HCT116 (cell line): ENCODE results near the gene FOXP2. TPM values are rescaled to one million over a fixed set of nuclear protein-coding genes. Genes with fewer than 3 reads are reported as not detected.

Experiments
- ATAC-seq: fragments of 200-7000 bp; cut with Tn5 transposase; 2 replicates; pipeline ENCODE4 v1.9.1; 2020; ENCODE audit warnings: mild to moderate bottlenecking, moderate library complexity
- BruUV-seq: library from RNA; stranded (reverse); fragments of 400-500 nt; replicated peaks from 2 replicates; lab custom pipeline; 2021; lab: Mats Ljungman, UMichigan
- CTCF ChIA-PET: fragments of 300-600 bp; sonication (Branson Sonifier 250); formaldehyde crosslinking; loops from one replicate; lab custom pipeline; 2021; ENCODE audit warnings: antibody characterized with exemption; lab: Charles Lee
- POLR2A ChIA-PET: fragments of 300-600, 350-600 bp; sonication (Branson Sonifier 250); formaldehyde crosslinking; loops from one replicate; lab custom pipeline; 2021; ENCODE audit warnings: antibody characterized with exemption; lab: Charles Lee
- RAD21 ChIA-PET, 2 experiments: fragments of 300-600 bp; sonication (Branson Sonifier 250); formaldehyde crosslinking; loops; one replicate each; lab custom pipeline; 2023; ENCODE audit warnings: low total read pairs in 2 of 2; ENCODE audit not compliant: uncharacterized antibody in 2 of 2, unreplicated experiment in 2 of 2, low non-redundant PET in 1 of 2; lab: Charles Lee
- DNase-seq: peaks from one replicate; pipeline ENCODE4 v3.0.0-alpha.2; 2010; ENCODE audit warnings: low read depth, low spot score
- H2AFZ ChIP-seq: fragments of 200-600 bp; shearing (Covaris generic), sonication (generic); 2 replicates; pipeline ENCODE4 v1.6.1; 2017; ENCODE audit warnings: low read depth, mixed run types, mixed read lengths, antibody characterized with exemption, low read length; ENCODE audit not compliant: poor library complexity, severe bottlenecking
- H3K27ac ChIP-seq: 2 replicates; pipeline ENCODE4 v1.5.1; 2012; ENCODE audit warnings: low read depth, low read length
- H3K27me3 ChIP-seq: fragments of 200-600 bp; sonication (generic); 2 replicates; pipeline ENCODE4 v1.6.1; 2016; ENCODE audit warnings: mixed run types, low read length, mixed read lengths; ENCODE audit not compliant: insufficient read depth
- H3K36me3 ChIP-seq, 2 experiments: fragments of 200-500 bp in 1 of 2; fragments of 200-600 bp in 1 of 2; sonication (Bioruptor generic) in 1 of 2; sonication (generic) in 1 of 2; 2 replicates each; pipeline versions ENCODE4 v1.5.1 to v1.6.1; 2014 to 2016; ENCODE audit warnings: low read length in 2 of 2, inconsistent platforms in 1 of 2, mixed read lengths in 1 of 2, mixed run types in 1 of 2; ENCODE audit not compliant: insufficient read depth in 2 of 2, control insufficient read depth in 1 of 2
- H3K4me1 ChIP-seq, 2 experiments: fragments of 200-600 bp in 1 of 2; sonication (generic) in 1 of 2; 2 replicates each; pipeline versions ENCODE4 v1.5.1 to v1.6.1; 2012 to 2017; ENCODE audit warnings: low read length in 2 of 2, inconsistent platforms in 1 of 2, mild to moderate bottlenecking in 1 of 2, mixed read lengths in 1 of 2, mixed run types in 1 of 2, moderate library complexity in 1 of 2; ENCODE audit not compliant: insufficient read depth in 2 of 2, control insufficient read depth in 1 of 2
- H3K4me2 ChIP-seq: fragments of 200-600 bp; sonication (generic); 2 replicates; pipeline ENCODE4 v1.6.1; 2017; ENCODE audit warnings: mixed run types, low read length, mixed read lengths
- H3K4me3 ChIP-seq, 2 experiments: fragments of 200-600 bp in 1 of 2; sonication (generic) in 1 of 2; replicated peaks in 1 of 2; 2 replicates each; pipeline ENCODE4 v1.5.1; 2011 to 2016; ENCODE audit warnings: low read length in 2 of 2, control low read depth in 1 of 2, low read depth in 1 of 2, mild to moderate bottlenecking in 1 of 2, mixed read lengths in 1 of 2, mixed run types in 1 of 2
- H3K79me2 ChIP-seq: fragments of 200-600 bp; sonication (generic); 2 replicates; pipeline ENCODE4 v1.6.1; 2017; ENCODE audit warnings: mild to moderate bottlenecking, mixed run types, low read length, moderate library complexity, mixed read lengths; ENCODE audit not compliant: insufficient read depth
- H3K9ac ChIP-seq: fragments of 200-600 bp; sonication (generic); 2 replicates; pipeline ENCODE4 v1.6.1; 2016; ENCODE audit warnings: low read length, mixed read lengths
- H3K9me2 ChIP-seq: fragments of 200-600 bp; sonication (generic), shearing (Covaris generic); 2 replicates; pipeline ENCODE4 v1.6.1; 2017; ENCODE audit warnings: mixed run types, mild to moderate bottlenecking, moderate library complexity; ENCODE audit not compliant: insufficient read depth
- H3K9me3 ChIP-seq, 2 experiments: fragments of 200-500 bp in 1 of 2; fragments of 200-600 bp in 1 of 2; sonication (Bioruptor generic) in 1 of 2; sonication (generic) in 1 of 2; 2 replicates each; pipeline ENCODE4 v1.6.1; 2014 to 2017; ENCODE audit warnings: low read length in 2 of 2, mixed read lengths in 2 of 2, inconsistent platforms in 1 of 2, low read depth in 1 of 2, mild to moderate bottlenecking in 1 of 2, mixed run types in 1 of 2, moderate library complexity in 1 of 2; ENCODE audit not compliant: control insufficient read depth in 1 of 2, insufficient read depth in 1 of 2
- H4K20me1 ChIP-seq: fragments of 200-600 bp; sonication (generic), shearing (Covaris generic); 2 replicates; pipeline ENCODE4 v1.6.1; 2017; ENCODE audit warnings: mixed run types, mild to moderate bottlenecking, moderate library complexity; ENCODE audit not compliant: insufficient read depth
- EGR1 ChIP-seq: IDR thresholded peaks from 2 replicates; pipeline ENCODE4 v1.6.1; 2012; ENCODE audit warnings: low read depth
- FOSL1 ChIP-seq: IDR thresholded peaks from 2 replicates; pipeline ENCODE4 v1.6.1; 2012; ENCODE audit warnings: low read depth
- JUND ChIP-seq: IDR thresholded peaks from 2 replicates; pipeline ENCODE4 v1.6.1; 2012
- POLR2A ChIP-seq: IDR thresholded peaks from 2 replicates; pipeline ENCODE4 v1.7.0; 2011; ENCODE audit warnings: borderline replicate concordance; ENCODE audit not compliant: insufficient read depth, insufficient read length; ENCODE audit errors: extremely low read depth
- POLR2AphosphoS5 ChIP-seq: IDR thresholded peaks from 2 replicates; pipeline ENCODE4 v1.6.1; 2011; ENCODE audit warnings: mild to moderate bottlenecking, low read depth, low read length, moderate library complexity
- RAD21 ChIP-seq: IDR thresholded peaks from 2 replicates; pipeline ENCODE4 v1.6.1; 2012; ENCODE audit warnings: low read depth, mild to moderate bottlenecking
- SIN3A ChIP-seq: IDR thresholded peaks from 2 replicates; pipeline ENCODE4 v1.6.1; 2012; ENCODE audit warnings: low read depth
- SRF ChIP-seq: IDR thresholded peaks from 2 replicates; pipeline ENCODE4 v1.6.1; 2012; ENCODE audit warnings: low read depth
- YY1 ChIP-seq: IDR thresholded peaks from 2 replicates; pipeline ENCODE4 v1.6.1; 2011; ENCODE audit warnings: low read length, low read depth, moderate library complexity, mild to moderate bottlenecking; ENCODE audit not compliant: insufficient replicate concordance; ENCODE audit errors: extremely low read depth
- ZFX ChIP-seq: fragments of 450-650 bp; IDR thresholded peaks from 2 replicates; pipeline ENCODE4 v1.6.1; 2017
- intact Hi-C: fragments of 100-400 bp; cut with micrococcal nuclease; formaldehyde crosslinking; loops from 2 replicates; pipeline ENCODE4 v1.10.0; 2022
- total RNA-seq: library from RNA; stranded (reverse); gene quantifications from one replicate; pipeline ENCODE4 v1.2.1, GENCODE V29; 2021; ENCODE audit not compliant: unreplicated experiment
- TF ChIP-seq, protein P1 (sequence below): IDR thresholded peaks from 2 replicates; pipeline ENCODE4 v1.6.1; 2012

Gene FOXP2
- total RNA-seq, 1 experiment from 2014 or later: 2.5 TPM

DNA sequence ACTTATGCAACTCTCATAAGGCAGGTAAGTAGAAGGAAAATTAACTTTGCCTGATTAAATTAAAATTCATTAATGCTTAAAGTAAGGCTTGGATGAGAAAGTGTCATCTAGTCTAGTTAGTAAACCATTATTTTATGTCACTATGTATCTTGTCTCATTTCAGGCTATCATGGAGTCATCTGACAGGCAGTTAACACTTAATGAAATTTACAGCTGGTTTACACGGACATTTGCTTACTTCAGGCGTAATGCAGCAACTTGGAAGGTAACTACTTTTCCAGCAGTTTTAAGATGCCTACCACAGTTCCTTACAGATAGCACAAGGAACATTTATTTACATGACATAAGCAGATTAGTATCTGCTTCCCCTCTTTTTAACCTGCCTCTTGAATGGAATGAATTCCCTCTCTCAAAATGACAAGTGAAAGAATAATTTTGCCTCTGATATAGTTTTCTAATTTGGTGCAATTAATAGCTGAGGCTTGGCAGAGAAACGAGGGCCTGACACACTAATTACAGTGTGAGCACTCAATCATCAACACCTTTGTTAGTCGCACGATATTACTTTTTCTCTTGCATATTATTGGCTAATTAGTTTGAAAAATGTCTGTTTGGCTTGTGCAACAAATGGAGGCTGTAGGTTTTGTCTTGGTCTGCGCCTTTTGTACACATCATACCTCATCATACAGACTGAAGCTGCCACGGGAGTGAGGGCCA, 245.0 kb downstream of the FOXP2 start:
- H3K4me3 ChIP-seq: no peak overlapping the region
- ATAC-seq (no peak), DNase-seq (no peak)
- H4K20me1 ChIP-seq: no peaks in the 10 kb centered on the region
- H3K27me3 ChIP-seq: no peaks in the 10 kb centered on the region
- H3K9me2 ChIP-seq: no peaks in the 10 kb centered on the region
- H3K9ac ChIP-seq: no peak overlapping the region
- H2AFZ ChIP-seq: no peak overlapping the region
- no peak overlapping the region for H3K27ac ChIP-seq
- no peaks in the 10 kb centered on the region for H3K79me2 ChIP-seq
- BruUV-seq: no TSS peak
- RAD21 ChIA-PET: interaction anchor here in 1 of 2 experiments (0.6 kb wide), 1 partner anchor 940 kb away, joined by 3 read pairs; no protein-coding TSS in a partner anchor
- CTCF ChIA-PET: no interaction called here
- H3K9me3 ChIP-seq: no peaks in the 10 kb centered on the region
- TF ChIP-seq, protein P1, sequence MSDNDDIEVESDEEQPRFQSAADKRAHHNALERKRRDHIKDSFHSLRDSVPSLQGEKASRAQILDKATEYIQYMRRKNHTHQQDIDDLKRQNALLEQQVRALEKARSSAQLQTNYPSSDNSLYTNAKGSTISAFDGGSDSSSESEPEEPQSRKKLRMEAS: no peak
- no peak for TF ChIP-seq JUND
- TF ChIP-seq ZFX: no peak
- TF ChIP-seq RAD21: no peak
- no peak for TF ChIP-seq FOSL1
- no peak for TF ChIP-seq SIN3A
- intact Hi-C loops: no loop called here
- H3K4me2 ChIP-seq: no peak overlapping the region
- POLR2A ChIA-PET: no interaction called here
- H3K4me1 ChIP-seq: no peaks in the 10 kb centered on the region
- H3K36me3 ChIP-seq: no peaks in the 10 kb centered on the region

DNA sequence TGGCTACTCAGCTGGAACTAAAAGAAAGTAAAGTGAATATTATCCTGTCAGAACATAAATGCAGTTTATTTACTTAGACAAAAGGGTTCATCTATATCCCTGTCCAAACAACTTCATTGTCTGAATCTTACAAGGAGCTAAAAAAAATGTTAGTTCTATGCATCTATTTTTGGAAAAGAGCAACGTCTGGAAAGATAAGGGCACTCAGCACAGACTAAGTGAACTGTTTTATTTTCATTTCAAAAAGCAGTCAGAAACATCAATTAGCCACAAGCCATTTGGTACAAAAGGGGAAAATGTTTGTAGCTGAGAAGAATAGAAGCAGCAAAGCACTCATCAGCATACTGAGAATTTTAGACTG, 245.5 kb downstream of the FOXP2 start:
- H2AFZ ChIP-seq: no peak overlapping the region
- no peak overlapping the region for H3K27ac ChIP-seq
- H3K4me2 ChIP-seq: no peak overlapping the region
- BruUV-seq: no TSS peak
- ChIA-PET CTCF (interaction anchor here (1.5 to 2.3 kb wide), 2 partner anchors 233 to 578 kb away, joined by 6 to 9 read pairs; no protein-coding TSS in a partner anchor), POLR2A (no interaction called here), RAD21 (interaction anchor here (0.6 to 1.2 kb wide), 2 partner anchors 233 to 941 kb away, joined by 3 to 5 read pairs; no protein-coding TSS in a partner anchor)
- no peaks in the 10 kb centered on the region for H3K9me2 ChIP-seq
- no peak overlapping the region for H3K4me3 ChIP-seq
- no peak for TF ChIP-seq POLR2AphosphoS5
- TF ChIP-seq YY1: no peak
- TF ChIP-seq SRF: no peak
- TF ChIP-seq SIN3A: no peak
- no peak for TF ChIP-seq POLR2A
- no peak for TF ChIP-seq EGR1
- H4K20me1 ChIP-seq: no peaks in the 10 kb centered on the region
- no peak for ATAC-seq
- no peak for DNase-seq
- no peaks in the 10 kb centered on the region for H3K36me3 ChIP-seq
- no peak overlapping the region for H3K9ac ChIP-seq
- no peaks in the 10 kb centered on the region for H3K4me1 ChIP-seq
- no peaks in the 10 kb centered on the region for H3K9me3 ChIP-seq
- no peaks in the 10 kb centered on the region for H3K27me3 ChIP-seq
- intact Hi-C loops: no loop called here
- no peaks in the 10 kb centered on the region for H3K79me2 ChIP-seq
